H1 (cell line): ENCODE results near the gene DOCK9. TPM values are rescaled to one million over a fixed set of nuclear protein-coding genes. Genes with fewer than 3 reads are reported as not detected.

ENCODE experiments used
- CTCF ChIA-PET: fragments of 300-600 bp; sonication (Branson Sonifier 250); formaldehyde crosslinking; loops from one replicate; lab custom pipeline; 2021; ENCODE audit not compliant: partially characterized antibody; lab: Charles Lee
- POLR2A ChIA-PET: fragments of 300-600 bp; sonication (Branson Sonifier 250); formaldehyde crosslinking; loops from one replicate; lab custom pipeline; 2021; ENCODE audit warnings: inconsistent platforms; ENCODE audit not compliant: partially characterized antibody; lab: Charles Lee
- DNase-seq, 2 experiments: peaks; one replicate each; pipeline versions ENCODE4 v3.0.0 to v3.0.0-alpha.2; 2010 to 2022; ENCODE audit warnings: low spot score in 2 of 2, low read depth in 1 of 2, mixed read lengths in 1 of 2
- FAIRE-seq: peaks from 2 replicates; lab custom pipeline; 2011; peaks lifted over from hg19 to GRCh38; lab: Jason Lieb, UNC
- H2AFZ ChIP-seq: 2 replicates; pipeline ENCODE4 v1.8.1; 2012; ENCODE audit warnings: low read length, inconsistent platforms
- H2AK5ac ChIP-seq: 2 replicates; pipeline ENCODE4 v1.6.1; 2013; ENCODE audit warnings: low read depth, low read length
- H2BK120ac ChIP-seq: replicated peaks from 2 replicates; pipeline ENCODE3; 2013; ENCODE audit warnings: low read depth, low read length, inconsistent platforms
- H2BK12ac ChIP-seq: 2 replicates; pipeline ENCODE4 v1.6.1; 2013; ENCODE audit warnings: low read depth, low read length
- H2BK15ac ChIP-seq: 2 replicates; pipeline ENCODE4 v1.6.1; 2013; ENCODE audit warnings: low read length
- H2BK20ac ChIP-seq: 2 replicates; pipeline ENCODE4 v1.6.1; 2013; ENCODE audit warnings: low read length
- H2BK5ac ChIP-seq: 2 replicates; pipeline ENCODE4 v1.6.1; 2013; ENCODE audit warnings: low read depth, low read length
- H3K14ac ChIP-seq: 2 replicates; pipeline ENCODE4 v1.6.1; 2013; ENCODE audit warnings: inconsistent platforms; ENCODE audit not compliant: insufficient read length
- H3K18ac ChIP-seq: 2 replicates; pipeline ENCODE4 v1.6.1; 2013; ENCODE audit warnings: low read length; ENCODE audit errors: extremely low read depth
- H3K23ac ChIP-seq: 2 replicates; pipeline ENCODE4 v1.6.1; 2013; ENCODE audit warnings: inconsistent platforms; ENCODE audit not compliant: insufficient read length
- H3K23me2 ChIP-seq: 2 replicates; pipeline ENCODE4 v1.6.1; 2013; ENCODE audit warnings: low read depth, low read length
- H3K27ac ChIP-seq: 2 replicates; pipeline ENCODE4 v1.6.1; 2011; ENCODE audit warnings: low read depth, low read length, inconsistent platforms
- H3K27me3 ChIP-seq, 4 experiments: replicated peaks in 1 of 4; 1 replicate in 1 of 4; 2 replicates in 3 of 4; pipeline versions ENCODE4 v1.6.1 to v1.8.1; 2011 to 2013; ENCODE audit warnings: low read length in 3 of 4, mild to moderate bottlenecking in 3 of 4, inconsistent platforms in 2 of 4, mixed read lengths in 2 of 4, moderate library complexity in 1 of 4; ENCODE audit not compliant: control insufficient read depth in 3 of 4, insufficient read depth in 3 of 4; ENCODE audit errors: extremely low read depth in 1 of 4
- H3K36me3 ChIP-seq, 4 experiments: 2 replicates each; pipeline versions ENCODE4 v1.6.1 to v1.8.1; 2011 to 2013; ENCODE audit warnings: mild to moderate bottlenecking in 4 of 4, low read length in 3 of 4, moderate library complexity in 2 of 4, control low read depth in 1 of 4, inconsistent platforms in 1 of 4; ENCODE audit not compliant: insufficient read depth in 4 of 4, control insufficient read depth in 2 of 4
- H3K4ac ChIP-seq: replicated peaks from 2 replicates; pipeline ENCODE3; 2013; ENCODE audit warnings: low read length, low read depth, mixed read lengths, inconsistent platforms; ENCODE audit not compliant: insufficient read length
- H3K4me1 ChIP-seq, 4 experiments: replicated peaks in 1 of 4; 1 replicate in 1 of 4; 2 replicates in 3 of 4; pipeline versions ENCODE4 v1.6.1 to v1.8.1; 2011 to 2013; ENCODE audit warnings: low read length in 3 of 4, inconsistent platforms in 2 of 4, mixed read lengths in 1 of 4; ENCODE audit not compliant: insufficient read depth in 4 of 4, control insufficient read depth in 3 of 4
- H3K4me2 ChIP-seq, 2 experiments: 2 replicates each; pipeline versions ENCODE4 v1.6.1 to v1.8.1; 2011 to 2013; ENCODE audit warnings: low read depth in 2 of 2, low read length in 2 of 2, control low read depth in 1 of 2, inconsistent platforms in 1 of 2, mild to moderate bottlenecking in 1 of 2; ENCODE audit not compliant: insufficient read depth in 1 of 2
- H3K4me3 ChIP-seq, 4 experiments: fragments of 200-600, 300-600 bp in 1 of 4; sonication (generic), shearing (Covaris generic), sonication (Bioruptor Twin) in 1 of 4; 2 replicates each; pipeline versions ENCODE4 v1.5.1 to v1.8.1; 2011 to 2016; ENCODE audit warnings: low read length in 4 of 4, low read depth in 3 of 4, control low read depth in 2 of 4, inconsistent platforms in 2 of 4, mild to moderate bottlenecking in 2 of 4, mixed read lengths in 1 of 4, moderate library complexity in 1 of 4; ENCODE audit not compliant: insufficient read depth in 2 of 4; ENCODE audit errors: extremely low read depth in 1 of 4
- H3K56ac ChIP-seq: replicated peaks from 2 replicates; pipeline ENCODE3; 2013; ENCODE audit warnings: low read depth, mild to moderate bottlenecking, mixed read lengths, low read length, inconsistent platforms; ENCODE audit not compliant: insufficient read length
- H3K79me1 ChIP-seq: 2 replicates; pipeline ENCODE4 v1.6.1; 2013; ENCODE audit warnings: low read depth, low read length, control low read depth
- H3K79me2 ChIP-seq, 2 experiments: 2 replicates each; pipeline versions ENCODE4 v1.6.1 to v1.8.1; 2012 to 2013; ENCODE audit warnings: low read length in 2 of 2, mild to moderate bottlenecking in 2 of 2, inconsistent platforms in 1 of 2; ENCODE audit not compliant: insufficient read depth in 2 of 2, control insufficient read depth in 1 of 2
- H3K9ac ChIP-seq, 4 experiments: replicated peaks in 1 of 4; 1 replicate in 1 of 4; 2 replicates in 3 of 4; pipeline versions ENCODE4 v1.6.1 to v1.8.1; 2011 to 2013; ENCODE audit warnings: low read depth in 3 of 4, low read length in 3 of 4, control low read depth in 2 of 4, mild to moderate bottlenecking in 2 of 4, moderate library complexity in 2 of 4, inconsistent platforms in 1 of 4; ENCODE audit errors: extremely low read depth in 1 of 4
- H3K9me3 ChIP-seq, 2 experiments: 2 replicates each; pipeline versions ENCODE4 v1.6.1 to v1.8.1; 2012 to 2013; ENCODE audit warnings: mild to moderate bottlenecking in 2 of 2, moderate library complexity in 2 of 2, control low read depth in 1 of 2, inconsistent platforms in 1 of 2, low read depth in 1 of 2, low read length in 1 of 2, mixed read lengths in 1 of 2; ENCODE audit not compliant: insufficient read depth in 2 of 2
- H4K20me1 ChIP-seq, 2 experiments: replicated peaks in 1 of 2; 2 replicates each; pipeline versions ENCODE3 to v1.8.1; 2011 to 2013; ENCODE audit warnings: inconsistent platforms in 2 of 2, low read length in 2 of 2, mild to moderate bottlenecking in 1 of 2; ENCODE audit not compliant: insufficient read depth in 2 of 2, control insufficient read depth in 1 of 2
- H4K5ac ChIP-seq: 2 replicates; pipeline ENCODE4 v1.6.1; 2013; ENCODE audit warnings: low read length, low read depth, mixed read lengths, inconsistent platforms; ENCODE audit not compliant: insufficient read length
- H4K8ac ChIP-seq: 2 replicates; pipeline ENCODE4 v1.8.0; 2013; ENCODE audit warnings: mild to moderate bottlenecking, moderate library complexity, low read length, inconsistent platforms; ENCODE audit not compliant: insufficient read depth; ENCODE audit errors: extremely low read depth
- H4K91ac ChIP-seq: replicated peaks from 2 replicates; pipeline ENCODE3; 2013; ENCODE audit warnings: low read length, mixed read lengths, inconsistent platforms; ENCODE audit not compliant: insufficient read length
- ASH2L ChIP-seq: fragments of 200-600, 300-600 bp; sonication (generic); IDR thresholded peaks from one replicate; pipeline ENCODE4 v1.7.1; 2017; ENCODE audit warnings: low read length
- BCL11A ChIP-seq, 2 experiments: IDR thresholded peaks; one replicate each; pipeline ENCODE4 v1.6.1; 2011; ENCODE audit warnings: low read depth in 2 of 2, low read length in 2 of 2, mild to moderate bottlenecking in 2 of 2
- CHD1 ChIP-seq: IDR thresholded peaks from 2 replicates; pipeline ENCODE4 v1.6.1; 2012; ENCODE audit warnings: low read depth, low read length, improper control_type of control experiment
- CTBP2 ChIP-seq: IDR thresholded peaks from 2 replicates; pipeline ENCODE4 v1.7.0; 2011; ENCODE audit warnings: borderline replicate concordance, mild to moderate bottlenecking, moderate library complexity, mixed read lengths, low read length; ENCODE audit not compliant: insufficient read depth, insufficient read length
- FOSL1 ChIP-seq: IDR thresholded peaks from 2 replicates; pipeline ENCODE4 v1.6.1; 2011; ENCODE audit warnings: mild to moderate bottlenecking, low read depth, low read length, moderate library complexity; ENCODE audit not compliant: insufficient read depth
- HDAC2 ChIP-seq, 2 experiments: fragments of 300-600 bp in 1 of 2; sonication (generic) in 1 of 2; IDR thresholded peaks; 2 replicates each; pipeline ENCODE4 v1.6.1; 2011 to 2012; ENCODE audit warnings: low read depth in 2 of 2, low read length in 2 of 2, mild to moderate bottlenecking in 2 of 2, moderate library complexity in 2 of 2, borderline replicate concordance in 1 of 2, inconsistent platforms in 1 of 2
- JUN ChIP-seq: IDR thresholded peaks from 2 replicates; pipeline ENCODE4 v1.6.1; 2011; ENCODE audit warnings: low read depth, mild to moderate bottlenecking, improper control_type of control experiment, low read length
- KDM5A ChIP-seq: fragments of 200-600 bp; IDR thresholded peaks from 2 replicates; pipeline ENCODE4 v1.7.1; 2012; ENCODE audit warnings: mild to moderate bottlenecking, low read length, inconsistent platforms, mixed read lengths
- MAFK ChIP-seq: IDR thresholded peaks from 2 replicates; pipeline ENCODE4 v1.6.1; 2012; ENCODE audit warnings: low read depth, mild to moderate bottlenecking, improper control_type of control experiment, low read length
- NANOG ChIP-seq: IDR thresholded peaks from 2 replicates; pipeline ENCODE4 v1.6.1; 2011; ENCODE audit warnings: low read length, low read depth, mild to moderate bottlenecking, inconsistent platforms; ENCODE audit not compliant: insufficient read depth, poor library complexity, severe bottlenecking
- RFX5 ChIP-seq: IDR thresholded peaks from 2 replicates; pipeline ENCODE4 v1.6.1; 2011; ENCODE audit warnings: low read depth, low read length, improper control_type of control experiment, borderline replicate concordance
- TAF1 ChIP-seq: IDR thresholded peaks from 2 replicates; pipeline ENCODE4 v1.6.1; 2011; ENCODE audit warnings: mild to moderate bottlenecking, low read depth, low read length
- whole genome bisulfite sequencing, 2 experiments: shearing (Covaris generic) in 1 of 2; methylation state at CpG; one replicate each; pipeline versions ENCODE4 v1.1.6 to v1.1.7; 2013 to 2015; ENCODE audit warnings: low lambda C conversion rate in 2 of 2, mixed read lengths in 2 of 2, inconsistent platforms in 1 of 2, low coverage in 1 of 2, missing lambda C conversion rate in 1 of 2; ENCODE audit not compliant: insufficient replicate concordance in 2 of 2, insufficient coverage in 1 of 2, insufficient read length in 1 of 2; ENCODE audit errors: extremely low coverage in 1 of 2, missing lambda C conversion rate in 1 of 2; 5-methylcytosine and 5-hydroxymethylcytosine counted together
- polyA plus RNA-seq, 7 experiments: library from polyadenylated mRNA; depleted of rRNA in 3 of 7; stranded (reverse) in 5 of 7; unstranded in 2 of 7; fragments of >200 nt in 5 of 7; fragments of 200-250 nt in 2 of 7; gene quantifications; 1 replicate in 5 of 7; 2 replicates in 1 of 7; 4 replicates in 1 of 7; pipeline versions ENCODE4 v1.2.1 to v1.2.3, GENCODE V29; 2011 to 2013; ENCODE audit warnings: missing spikeins in 2 of 7, mixed read lengths in 2 of 7
- total RNA-seq: library from RNA; stranded (reverse); fragmentation: NEBNext Ultra II Directional; extraction: Animal tissue kit (Norgen Biotek cat#: 25700); gene quantifications from 2 replicates; pipeline ENCODE4 v1.2.1, GENCODE V29; 2021
- TF ChIP-seq, protein P1 (sequence below): IDR thresholded peaks from 2 replicates; pipeline ENCODE4 v1.6.1; 2012; ENCODE audit warnings: low read length, inconsistent platforms

DOCK9 gene
- total and polyA plus RNA-seq, 2 of the 8 experiments (the other 6 are each of a cell fraction or from before 2014, with no cell fraction given): 21.6 to 31.5 TPM

DNA sequence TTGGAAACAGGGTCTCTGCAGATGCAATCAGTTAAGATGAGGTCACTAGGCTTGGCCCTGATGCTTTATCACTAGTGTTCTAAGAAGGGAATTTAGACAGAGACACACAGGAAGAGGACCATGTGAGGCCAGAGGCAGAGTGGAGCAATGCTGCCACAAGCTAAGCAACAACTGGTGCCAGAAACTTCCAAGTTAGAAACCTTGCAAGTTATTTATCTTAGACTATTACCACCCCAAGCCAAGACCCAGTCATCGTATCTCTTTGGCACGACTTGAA lies 81.1 kb downstream of the DOCK9 start:
- no peaks in the 10 kb centered on the region for H4K20me1 ChIP-seq
- FAIRE-seq (no peak), DNase-seq (no peak)
- H2AK5ac ChIP-seq: no peak overlapping the region
- no peak overlapping the region for H3K23ac ChIP-seq
- H2BK5ac ChIP-seq: no peak overlapping the region
- H3K56ac ChIP-seq: no peak overlapping the region
- no peaks in the 10 kb centered on the region for H3K79me2 ChIP-seq
- H3K27me3 ChIP-seq: no peaks in the 10 kb centered on the region
- H3K4me1 ChIP-seq: peaks cover 0 to 8% (median 3%) of the 10 kb centered on the region in 4 experiments; a peak in 3 of 7 replicates
- no peak overlapping the region for H3K4ac ChIP-seq
- WGBS, 2 experiments: 90% methylated on average over 2 of the region's 2 CpGs; no CpG with 5 or more reads in 1 of the 2 experiments
- no peak overlapping the region for H2BK20ac ChIP-seq
- H3K79me1 ChIP-seq: no peaks in the 10 kb centered on the region
- H3K4me2 ChIP-seq: no peak overlapping the region
- H2BK120ac ChIP-seq: no peak overlapping the region
- no peak overlapping the region for H2BK15ac ChIP-seq
- H3K27ac ChIP-seq: no peak overlapping the region
- no peak overlapping the region for H2AFZ ChIP-seq
- no peak overlapping the region for H3K9ac ChIP-seq
- H4K5ac ChIP-seq: no peak overlapping the region
- no peaks in the 10 kb centered on the region; a peak in 1 of 8 replicates for H3K36me3 ChIP-seq
- H4K91ac ChIP-seq: no peak overlapping the region
- H3K23me2 ChIP-seq: no peaks in the 10 kb centered on the region
- ChIA-PET POLR2A (interaction anchor here (2.0 kb wide), 1 partner anchor 22 kb away, joined by 6 read pairs; no protein-coding TSS in a partner anchor), CTCF (interaction anchor here (1.3 kb wide), 1 partner anchor 73 kb away, joined by 8 read pairs; no protein-coding TSS in a partner anchor)
- no peaks in the 10 kb centered on the region for H3K9me3 ChIP-seq
- no peak overlapping the region for H4K8ac ChIP-seq
- H3K4me3 ChIP-seq: no peak overlapping the region
- H3K18ac ChIP-seq: no peak overlapping the region
- no peak overlapping the region for H3K14ac ChIP-seq
- H2BK12ac ChIP-seq: no peak overlapping the region
- TF ChIP-seq MAFK (no peak), BCL11A (IDR thresholded peaks at IDR 0.05; ENCODE audit: low read depth in 2 of 2, low read length in 2 of 2) (no peak), TAF1 (no peak), ASH2L (no peak), HDAC2 (IDR thresholded peaks at IDR 0.05; ENCODE audit: borderline replicate concordance in 1 of 2, low read depth in 2 of 2, low read length in 2 of 2) (no peak), RFX5 (no peak), NANOG (no peak), FOSL1 (no peak), CHD1 (no peak), CTBP2 (no peak), KDM5A (no peak), JUN (no peak)
- TF ChIP-seq, protein P1, sequence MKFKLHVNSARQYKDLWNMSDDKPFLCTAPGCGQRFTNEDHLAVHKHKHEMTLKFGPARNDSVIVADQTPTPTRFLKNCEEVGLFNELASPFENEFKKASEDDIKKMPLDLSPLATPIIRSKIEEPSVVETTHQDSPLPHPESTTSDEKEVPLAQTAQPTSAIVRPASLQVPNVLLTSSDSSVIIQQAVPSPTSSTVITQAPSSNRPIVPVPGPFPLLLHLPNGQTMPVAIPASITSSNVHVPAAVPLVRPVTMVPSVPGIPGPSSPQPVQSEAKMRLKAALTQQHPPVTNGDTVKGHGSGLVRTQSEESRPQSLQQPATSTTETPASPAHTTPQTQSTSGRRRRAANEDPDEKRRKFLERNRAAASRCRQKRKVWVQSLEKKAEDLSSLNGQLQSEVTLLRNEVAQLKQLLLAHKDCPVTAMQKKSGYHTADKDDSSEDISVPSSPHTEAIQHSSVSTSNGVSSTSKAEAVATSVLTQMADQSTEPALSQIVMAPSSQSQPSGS: no peak
